Stimulated activated CD4-positive, alpha-beta T cell treated with anti-CD3 and anti-CD28 coated beads, Interleukin-2, amount 100 ng/mL, for 4 hours (primary cell): Measurements from ENCODE around the gene LRP10.
A peak's percentile ranks its signal among the peaks of the same experiment; 100 is the strongest.
"Not testable (repeated sequence)": the region's sequence is repeated elsewhere in the genome, so short reads cannot be mapped to it uniquely, and the experiment has no call there.

Source experiments
- DNase-seq: peaks from one replicate; pipeline ENCODE4 v3.0.0-alpha.2; 2020; ENCODE audit warnings: low read depth

Gene LRP10

GRCh38 chr14:22887260-22887989, 15.9 kb downstream of the LRP10 start:
- no peak for DNase-seq

GRCh38 chr14:22887990-22888378, 16.4 kb downstream of the LRP10 start:
- peak; percentile 75 for DNase-seq

- DNase-seq: no peak
Measured at GRCh38 chr14:22888662-22889061, 17.1 kb downstream of the LRP10 start.

GRCh38 chr14:22890416-22890815, 18.9 kb downstream of the LRP10 start:
- DNase-seq: no peak

DNA sequence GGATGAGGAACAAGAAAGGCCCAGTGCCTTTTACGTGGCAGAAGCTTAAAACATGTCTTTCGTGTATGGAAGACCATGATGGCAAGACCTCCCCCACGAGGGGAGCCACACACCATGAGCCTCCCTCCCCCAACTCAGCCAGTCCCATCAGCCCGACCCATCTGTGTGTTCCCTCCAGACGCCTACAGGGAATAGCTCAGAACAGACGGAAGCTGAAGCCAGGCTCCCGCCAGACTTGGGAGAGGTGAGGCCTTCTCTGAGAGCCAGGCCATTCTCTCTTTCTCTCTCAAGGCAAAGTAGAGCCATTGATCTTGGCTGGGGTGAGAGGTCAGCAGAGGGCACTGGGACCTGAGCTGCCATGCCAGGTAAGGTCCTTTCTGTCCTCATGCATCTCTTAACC, 20.9 kb downstream of the LRP10 start:
- DNase-seq: no peak

GRCh38 chr14:22893706-22894105, 22.2 kb downstream of the LRP10 start:
- no peak for DNase-seq

DNA sequence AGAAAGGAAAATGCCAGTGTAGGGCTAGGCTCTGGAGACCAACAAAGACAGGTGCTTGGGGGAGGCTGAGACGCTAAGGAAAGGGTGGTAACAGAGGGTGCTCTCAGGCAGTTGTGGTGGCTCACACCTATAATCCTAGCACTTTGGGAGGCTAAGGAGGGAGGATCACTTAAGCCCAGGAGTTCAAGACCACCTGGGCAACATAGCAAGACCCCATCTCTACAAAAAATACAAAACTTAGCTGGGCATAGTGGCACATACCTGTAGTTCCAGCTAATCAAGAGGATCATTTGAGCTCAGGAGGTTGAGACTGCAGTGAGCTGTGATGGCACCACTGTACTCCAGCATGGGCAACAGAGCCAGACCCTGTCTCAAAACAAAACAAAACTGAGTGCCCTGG, 23.9 kb downstream of the LRP10 start:
- no peak for DNase-seq

- DNase-seq: no peak
Measured at GRCh38 chr14:22896356-22896755, 24.8 kb downstream of the LRP10 start.

- no peak for DNase-seq
Measured at GRCh38 chr14:22896760-22897159, 25.2 kb downstream of the LRP10 start.

GRCh38 chr14:22897357-22897756, 25.8 kb downstream of the LRP10 start:
- no peak for DNase-seq

GRCh38 chr14:22898302-22899090, 27.0 kb downstream of the LRP10 start:
- DNase-seq: no peak

DNA sequence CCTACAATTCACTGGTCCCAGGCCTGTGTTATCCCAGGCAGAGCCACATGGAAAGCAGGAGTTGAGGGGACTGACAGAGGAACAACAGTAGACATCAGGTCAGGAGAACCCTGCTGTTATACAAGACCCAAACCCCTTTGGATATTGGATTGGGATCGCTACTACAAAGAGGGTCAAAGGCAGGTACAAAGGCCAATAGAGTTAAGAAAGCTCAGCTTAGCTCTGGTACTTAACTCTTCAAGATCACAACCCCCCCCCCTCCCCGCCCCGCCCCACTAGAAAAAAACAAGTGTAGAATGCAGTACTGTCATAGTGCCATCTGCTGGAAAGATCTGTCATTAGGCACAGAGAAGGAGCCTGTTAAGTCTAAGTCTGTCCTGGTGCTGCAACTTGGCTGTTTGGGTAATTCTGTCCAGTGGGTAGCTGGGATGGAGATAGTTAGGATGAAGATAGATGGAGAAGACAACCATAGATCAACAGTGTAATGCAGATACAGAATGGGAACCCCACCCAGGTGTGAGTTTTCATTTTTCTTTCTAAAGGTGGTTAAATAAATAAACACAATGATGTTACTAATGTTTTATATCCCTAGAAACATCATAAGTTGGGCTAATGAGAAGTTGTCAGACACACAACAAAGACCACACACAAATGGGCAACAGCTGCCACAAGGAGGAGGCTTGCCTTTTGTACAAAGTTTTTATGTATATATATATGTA, 28.7 kb downstream of the LRP10 start:
- DNase-seq: peak; percentile 29

- no peak for DNase-seq
Measured at GRCh38 chr14:22901799-22902198, 30.3 kb downstream of the LRP10 start.

- no peak for DNase-seq
Measured at GRCh38 chr14:22903742-22904087, 32.2 kb downstream of the LRP10 start.

GRCh38 chr14:22905627-22906026, 34.1 kb downstream of the LRP10 start:
- DNase-seq: no peak

DNA sequence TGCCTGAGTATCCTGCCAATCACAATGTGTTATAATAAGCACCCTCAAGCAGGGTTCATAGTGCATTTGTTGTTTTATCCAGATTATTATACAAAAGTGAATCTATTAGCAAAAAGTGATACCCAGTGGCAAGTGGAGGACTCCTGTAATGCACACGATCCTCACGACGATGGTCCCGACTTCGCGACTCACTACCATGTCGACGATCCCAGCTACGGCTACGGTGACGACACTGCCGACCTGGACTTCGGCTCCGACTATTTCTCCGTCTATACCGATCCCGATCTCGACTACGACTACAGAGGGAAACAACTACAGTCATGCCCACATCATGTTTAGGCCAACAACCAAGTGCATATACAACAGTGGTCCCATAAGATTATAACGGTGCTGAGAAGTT, 34.5 kb downstream of the LRP10 start:
- no peak for DNase-seq

DNA sequence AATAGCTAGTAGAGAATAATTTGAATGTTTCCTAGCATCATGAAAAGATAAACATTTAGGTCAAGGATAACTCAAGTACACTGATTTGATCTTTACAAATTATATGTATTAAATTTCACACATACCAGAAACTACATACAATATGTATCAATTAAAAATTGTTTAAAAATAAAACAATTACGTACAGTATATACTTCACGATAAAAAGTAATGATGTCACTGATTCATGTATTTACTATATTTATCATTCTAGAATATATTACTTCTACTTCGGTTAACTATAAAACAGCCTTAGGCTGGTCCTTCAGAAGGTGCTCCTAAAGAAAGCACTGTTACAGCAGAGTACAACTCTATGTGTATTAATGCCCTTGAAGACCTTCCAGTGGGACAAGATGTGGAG, 35.9 kb downstream of the LRP10 start:
- DNase-seq: no peak

GRCh38 chr14:22908601-22909000, 37.1 kb downstream of the LRP10 start:
- no peak for DNase-seq

DNA sequence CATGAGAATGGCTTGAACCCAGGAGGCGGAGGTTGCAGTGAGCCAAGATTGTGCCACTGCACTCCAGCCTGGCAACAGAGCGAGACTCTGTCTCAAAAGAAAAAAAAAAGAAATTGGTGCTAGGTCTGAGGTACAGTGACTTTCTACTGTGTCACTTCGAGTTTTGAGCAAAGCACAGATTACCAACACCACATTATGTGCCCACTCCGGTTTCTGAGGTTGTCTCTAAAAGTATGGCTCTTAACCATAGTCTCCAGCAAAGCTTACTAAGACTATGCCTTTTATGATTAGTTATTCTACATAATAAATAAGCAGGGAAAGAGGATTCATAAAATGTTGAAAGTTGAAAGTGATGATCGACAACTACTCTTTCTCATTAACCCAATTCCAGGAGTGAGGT, 39.4 kb downstream of the LRP10 start:
- DNase-seq: no peak

DNA sequence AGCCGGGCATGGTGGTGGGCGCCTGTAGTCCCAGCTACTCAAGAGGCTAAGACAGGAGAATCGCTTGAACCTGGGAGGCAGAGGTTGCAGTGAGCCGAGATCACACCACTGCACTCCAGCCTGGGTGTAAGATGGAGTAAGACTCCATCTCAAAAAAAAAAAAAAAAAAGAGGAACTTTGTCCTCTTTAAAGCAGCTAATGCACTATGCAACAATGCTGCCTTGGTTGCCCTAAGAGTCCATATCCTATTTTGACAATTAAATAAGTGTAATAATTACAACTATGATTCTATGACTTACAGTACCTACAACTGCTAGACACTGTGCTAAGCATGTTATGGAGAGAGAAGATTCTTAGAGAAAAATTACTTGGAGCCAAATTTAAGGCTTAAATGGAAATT, 43.3 kb downstream of the LRP10 start:
- DNase-seq: not testable (repeated sequence)

DNA sequence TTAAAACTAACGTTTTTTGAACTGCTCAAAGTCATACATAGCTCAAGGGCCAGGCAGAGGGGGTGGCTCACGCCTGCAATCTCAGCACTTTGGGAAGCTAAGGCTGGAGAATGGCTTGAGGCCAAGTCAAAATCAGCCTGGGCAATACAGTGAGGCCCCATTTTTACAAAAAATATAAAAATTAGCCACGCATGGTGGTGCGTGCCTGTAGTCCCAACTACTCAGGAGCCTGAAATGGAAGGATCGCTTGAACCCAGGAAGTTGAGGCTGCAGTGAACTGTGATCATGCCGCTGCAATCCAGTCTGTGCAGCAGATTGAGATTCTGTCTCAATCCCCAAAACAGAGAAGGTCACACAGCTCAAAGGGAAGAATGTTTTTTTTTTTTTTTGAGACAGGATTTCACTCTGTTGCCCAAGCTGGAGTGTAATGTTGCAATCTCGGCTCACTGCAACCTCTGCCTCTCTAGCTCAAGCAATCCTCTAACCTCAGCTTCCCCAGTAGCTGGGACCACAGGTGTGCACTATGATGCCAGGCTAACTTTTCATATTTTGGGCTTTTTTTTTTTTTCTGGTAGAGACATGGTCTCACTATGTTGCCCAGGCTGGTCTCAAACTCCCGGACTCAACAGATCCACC, 44.5 kb downstream of the LRP10 start:
- DNase-seq: no peak

GRCh38 chr14:22918804-22919600, 47.5 kb downstream of the LRP10 start, which contains the start of gene RBM23:
Gene RBM23, minus strand, starts transcription at chr14:22919149.
- peak; percentile 100 for DNase-seq
